Esophagus squamous epithelium (tissue), 4 donors: Measurements from ENCODE around the gene RTL5.

Source experiments
- POLR2A ChIP-seq, 4 donors: fragments of 450-650 bp; IDR thresholded peaks; one replicate each; pipeline ENCODE4 v1.6.1; 2017; ENCODE audit warnings: antibody characterized with exemption in 4 of 4, mild to moderate bottlenecking in 4 of 4, moderate library complexity in 3 of 4
- TF ChIP-seq, protein P1 (sequence below), 6 experiments: fragments of 450-650 bp in 4 of 6; fragments of 200-600 bp in 2 of 6; sonication (generic) in 2 of 6; IDR thresholded peaks; one replicate each; pipeline ENCODE4 v1.5.1; 2016 to 2019; ENCODE audit warnings: antibody characterized with exemption in 6 of 6, mild to moderate bottlenecking in 4 of 6, moderate library complexity in 4 of 6

DNA sequence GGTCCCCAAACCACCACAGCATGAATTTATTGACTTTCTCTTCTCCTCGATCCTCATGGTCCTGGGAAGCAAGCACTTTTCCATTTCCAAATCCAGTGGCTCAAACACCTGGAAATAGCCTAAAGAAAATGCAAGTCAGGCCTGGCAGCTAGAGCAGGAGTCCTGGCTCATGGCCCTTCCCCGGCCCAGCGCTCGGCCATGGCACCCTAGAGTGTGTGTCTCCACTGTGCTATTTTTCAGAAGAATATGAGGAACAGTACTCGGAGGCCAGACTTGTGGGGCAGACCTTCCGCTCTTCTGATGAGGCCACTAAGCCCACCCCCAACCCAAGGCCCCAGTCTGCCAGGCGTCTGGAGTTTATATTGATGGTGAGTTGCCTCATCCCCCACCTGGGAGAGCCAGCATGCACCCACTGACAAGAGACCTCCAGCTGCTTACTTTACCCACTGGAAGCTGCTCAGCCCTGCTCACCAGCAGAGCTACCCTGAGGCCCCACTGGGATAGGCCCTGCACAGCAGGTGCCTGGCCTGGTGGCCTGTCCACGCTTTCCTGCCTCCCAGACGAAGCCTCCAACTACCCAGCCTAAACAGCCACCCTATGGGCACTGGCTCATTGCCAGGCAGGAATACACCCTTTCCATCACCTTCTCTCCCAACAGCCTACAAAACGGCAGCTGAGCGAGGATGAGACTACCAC is 2.3 kb upstream of the RTL5 start:
- TF ChIP-seq, protein P1, sequence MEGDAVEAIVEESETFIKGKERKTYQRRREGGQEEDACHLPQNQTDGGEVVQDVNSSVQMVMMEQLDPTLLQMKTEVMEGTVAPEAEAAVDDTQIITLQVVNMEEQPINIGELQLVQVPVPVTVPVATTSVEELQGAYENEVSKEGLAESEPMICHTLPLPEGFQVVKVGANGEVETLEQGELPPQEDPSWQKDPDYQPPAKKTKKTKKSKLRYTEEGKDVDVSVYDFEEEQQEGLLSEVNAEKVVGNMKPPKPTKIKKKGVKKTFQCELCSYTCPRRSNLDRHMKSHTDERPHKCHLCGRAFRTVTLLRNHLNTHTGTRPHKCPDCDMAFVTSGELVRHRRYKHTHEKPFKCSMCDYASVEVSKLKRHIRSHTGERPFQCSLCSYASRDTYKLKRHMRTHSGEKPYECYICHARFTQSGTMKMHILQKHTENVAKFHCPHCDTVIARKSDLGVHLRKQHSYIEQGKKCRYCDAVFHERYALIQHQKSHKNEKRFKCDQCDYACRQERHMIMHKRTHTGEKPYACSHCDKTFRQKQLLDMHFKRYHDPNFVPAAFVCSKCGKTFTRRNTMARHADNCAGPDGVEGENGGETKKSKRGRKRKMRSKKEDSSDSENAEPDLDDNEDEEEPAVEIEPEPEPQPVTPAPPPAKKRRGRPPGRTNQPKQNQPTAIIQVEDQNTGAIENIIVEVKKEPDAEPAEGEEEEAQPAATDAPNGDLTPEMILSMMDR (IDR thresholded peaks at IDR 0.05) = no peak
- no peak for TF ChIP-seq POLR2A (IDR thresholded peaks at IDR 0.05)
